ENCODE measurements around the gene TMEM242. TPM values are rescaled to one million over a fixed set of nuclear protein-coding genes. Genes with fewer than 3 reads are reported as not detected.

TMEM242 gene
- total RNA-seq, 1 experiment from 2014 or later = 8.7 TPM

DNA sequence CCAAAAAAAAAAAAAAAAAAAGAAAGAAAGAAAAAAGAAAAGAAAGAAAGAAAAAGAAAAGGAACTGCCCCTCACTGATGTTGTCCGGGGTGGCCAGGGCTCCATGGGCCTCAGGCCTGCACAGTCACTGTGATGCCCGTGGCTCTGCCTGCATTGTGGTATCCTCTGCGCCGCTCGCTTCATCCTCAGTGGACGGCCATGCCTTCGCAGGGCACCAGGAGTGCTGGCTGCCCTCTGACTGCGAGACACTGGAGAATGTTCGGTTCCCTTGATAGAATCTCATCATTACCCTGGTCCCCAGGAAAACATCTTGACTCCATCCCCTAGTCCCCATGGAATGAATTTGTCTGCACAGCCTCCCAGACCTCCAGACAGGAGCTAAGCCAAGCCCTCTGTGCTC lies 61.7 kb downstream of the TMEM242 start:
- H3K27me3 Mint-ChIP-seq (ENCODE audit: low read depth) = no peaks in the 10 kb centered on the region; the same call in 1 of the 2 replicates
- ChIA-PET CTCF (no interaction called here), POLR2A (no interaction called here)
- TF ChIP-seq GRHL2 (CRISPR knock-in tag; IDR thresholded peaks at IDR 0.05; ENCODE audit: insufficient replicate concordance, severe bottlenecking) = no peak
- no peak for TF ChIP-seq ZNF219 (CRISPR knock-in tag; IDR thresholded peaks at IDR 0.05; ENCODE audit: borderline replicate concordance)
- TF ChIP-seq, protein P1, sequence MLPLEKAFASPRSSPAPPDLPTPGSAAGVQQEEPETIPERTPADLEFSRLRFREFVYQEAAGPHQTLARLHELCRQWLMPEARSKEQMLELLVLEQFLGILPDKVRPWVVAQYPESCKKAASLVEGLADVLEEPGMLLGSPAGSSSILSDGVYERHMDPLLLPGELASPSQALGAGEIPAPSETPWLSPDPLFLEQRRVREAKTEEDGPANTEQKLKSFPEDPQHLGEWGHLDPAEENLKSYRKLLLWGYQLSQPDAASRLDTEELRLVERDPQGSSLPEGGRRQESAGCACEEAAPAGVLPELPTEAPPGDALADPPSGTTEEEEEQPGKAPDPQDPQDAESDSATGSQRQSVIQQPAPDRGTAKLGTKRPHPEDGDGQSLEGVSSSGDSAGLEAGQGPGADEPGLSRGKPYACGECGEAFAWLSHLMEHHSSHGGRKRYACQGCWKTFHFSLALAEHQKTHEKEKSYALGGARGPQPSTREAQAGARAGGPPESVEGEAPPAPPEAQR (CRISPR knock-in tag; IDR thresholded peaks at IDR 0.05) = no peak
- TF ChIP-seq, protein P2, sequence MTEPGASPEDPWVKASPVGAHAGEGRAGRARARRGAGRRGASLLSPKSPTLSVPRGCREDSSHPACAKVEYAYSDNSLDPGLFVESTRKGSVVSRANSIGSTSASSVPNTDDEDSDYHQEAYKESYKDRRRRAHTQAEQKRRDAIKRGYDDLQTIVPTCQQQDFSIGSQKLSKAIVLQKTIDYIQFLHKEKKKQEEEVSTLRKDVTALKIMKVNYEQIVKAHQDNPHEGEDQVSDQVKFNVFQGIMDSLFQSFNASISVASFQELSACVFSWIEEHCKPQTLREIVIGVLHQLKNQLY (CRISPR knock-in tag; IDR thresholded peaks at IDR 0.05) = no peak
- TF ChIP-seq ZNF416 (CRISPR knock-in tag; IDR thresholded peaks at IDR 0.05) = no peak
- TF ChIP-seq SMAD3 (CRISPR knock-in tag; IDR thresholded peaks at IDR 0.05; ENCODE audit: borderline replicate concordance) = no peak
- no peak for TF ChIP-seq ZNF396 (CRISPR knock-in tag; IDR thresholded peaks at IDR 0.05; ENCODE audit: borderline replicate concordance)
- TF ChIP-seq TEAD4 (CRISPR knock-in tag; IDR thresholded peaks at IDR 0.05) = no peak
- TF ChIP-seq GABPB1 (CRISPR knock-in tag; IDR thresholded peaks at IDR 0.05) = no peak
- no peak for TF ChIP-seq FOXK1 (CRISPR knock-in tag; IDR thresholded peaks at IDR 0.05)
- TF ChIP-seq, protein P3, sequence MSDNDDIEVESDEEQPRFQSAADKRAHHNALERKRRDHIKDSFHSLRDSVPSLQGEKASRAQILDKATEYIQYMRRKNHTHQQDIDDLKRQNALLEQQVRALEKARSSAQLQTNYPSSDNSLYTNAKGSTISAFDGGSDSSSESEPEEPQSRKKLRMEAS (CRISPR knock-in tag; IDR thresholded peaks at IDR 0.05) = no peak
- TF ChIP-seq, protein P4, sequence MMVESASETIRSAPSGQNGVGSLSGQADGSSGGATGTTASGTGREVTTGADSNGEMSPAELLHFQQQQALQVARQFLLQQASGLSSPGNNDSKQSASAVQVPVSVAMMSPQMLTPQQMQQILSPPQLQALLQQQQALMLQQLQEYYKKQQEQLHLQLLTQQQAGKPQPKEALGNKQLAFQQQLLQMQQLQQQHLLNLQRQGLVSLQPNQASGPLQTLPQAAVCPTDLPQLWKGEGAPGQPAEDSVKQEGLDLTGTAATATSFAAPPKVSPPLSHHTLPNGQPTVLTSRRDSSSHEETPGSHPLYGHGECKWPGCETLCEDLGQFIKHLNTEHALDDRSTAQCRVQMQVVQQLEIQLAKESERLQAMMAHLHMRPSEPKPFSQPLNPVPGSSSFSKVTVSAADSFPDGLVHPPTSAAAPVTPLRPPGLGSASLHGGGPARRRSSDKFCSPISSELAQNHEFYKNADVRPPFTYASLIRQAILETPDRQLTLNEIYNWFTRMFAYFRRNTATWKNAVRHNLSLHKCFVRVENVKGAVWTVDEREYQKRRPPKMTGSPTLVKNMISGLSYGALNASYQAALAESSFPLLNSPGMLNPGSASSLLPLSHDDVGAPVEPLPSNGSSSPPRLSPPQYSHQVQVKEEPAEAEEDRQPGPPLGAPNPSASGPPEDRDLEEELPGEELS (CRISPR knock-in tag; IDR thresholded peaks at IDR 0.05) = no peak
- no peak for TF ChIP-seq SOX15 (CRISPR knock-in tag; IDR thresholded peaks at IDR 0.05)
- H3K4me1 Mint-ChIP-seq = no peaks in the 10 kb centered on the region
- H3K9me3 Mint-ChIP-seq = no peaks in the 10 kb centered on the region
- no peaks in the 10 kb centered on the region for H3K36me3 Mint-ChIP-seq
- no peak overlapping the region for H3K4me3 Mint-ChIP-seq
- no peak overlapping the region for H3K27ac Mint-ChIP-seq
- ATAC-seq (no peak), DNase-seq (ENCODE audit: low spot score) (no peak)

DNA sequence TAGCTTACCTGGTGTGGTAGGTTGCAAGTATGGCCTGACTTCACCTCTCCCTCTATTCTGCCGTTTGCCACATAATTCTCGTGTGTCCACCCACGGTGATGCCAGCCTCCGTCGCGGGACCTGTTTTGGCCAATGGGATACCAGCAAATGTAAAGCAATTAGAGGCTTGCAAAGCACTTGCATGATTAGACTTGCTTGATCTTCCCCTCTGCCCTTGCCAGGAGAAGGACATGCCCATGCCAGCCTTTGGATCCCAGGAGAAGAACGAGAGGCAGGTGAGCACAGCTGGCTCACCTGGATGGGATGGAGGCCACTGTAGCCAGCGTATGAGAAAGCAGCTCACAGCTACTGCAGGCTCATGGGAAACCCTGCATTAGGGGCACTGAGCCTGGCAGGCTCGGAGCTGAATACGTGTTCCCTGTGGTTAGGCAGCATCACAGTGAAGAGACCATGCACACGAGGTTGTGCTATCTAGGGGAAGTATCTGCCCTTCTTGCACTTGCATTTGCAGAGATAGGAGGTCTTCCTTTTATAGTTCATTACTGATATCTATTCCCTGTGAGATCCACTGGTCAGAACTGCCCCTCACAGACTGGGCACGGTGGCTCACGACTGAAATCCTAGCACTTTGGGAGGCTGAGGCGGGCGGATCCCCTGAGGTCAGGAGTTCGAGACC lies 62.4 kb downstream of the TMEM242 start:
- ChIA-PET POLR2A (no interaction called here), CTCF (interaction anchor here (1.3 kb wide), 1 partner anchor 13 kb away, joined by 4 read pairs; no protein-coding TSS in a partner anchor)
- Mint-ChIP-seq H3K4me1 (no peaks in the 10 kb centered on the region), H3K4me3 (no peak overlapping the region), H3K36me3 (no peaks in the 10 kb centered on the region), H3K27ac (no peak overlapping the region), H3K27me3 (ENCODE audit: low read depth) (no peaks in the 10 kb centered on the region; the same call in 1 of the 2 replicates), H3K9me3 (no peaks in the 10 kb centered on the region)
- DNase-seq (ENCODE audit: low spot score) = no peak
- ATAC-seq = no peak
- TF ChIP-seq, protein P5, sequence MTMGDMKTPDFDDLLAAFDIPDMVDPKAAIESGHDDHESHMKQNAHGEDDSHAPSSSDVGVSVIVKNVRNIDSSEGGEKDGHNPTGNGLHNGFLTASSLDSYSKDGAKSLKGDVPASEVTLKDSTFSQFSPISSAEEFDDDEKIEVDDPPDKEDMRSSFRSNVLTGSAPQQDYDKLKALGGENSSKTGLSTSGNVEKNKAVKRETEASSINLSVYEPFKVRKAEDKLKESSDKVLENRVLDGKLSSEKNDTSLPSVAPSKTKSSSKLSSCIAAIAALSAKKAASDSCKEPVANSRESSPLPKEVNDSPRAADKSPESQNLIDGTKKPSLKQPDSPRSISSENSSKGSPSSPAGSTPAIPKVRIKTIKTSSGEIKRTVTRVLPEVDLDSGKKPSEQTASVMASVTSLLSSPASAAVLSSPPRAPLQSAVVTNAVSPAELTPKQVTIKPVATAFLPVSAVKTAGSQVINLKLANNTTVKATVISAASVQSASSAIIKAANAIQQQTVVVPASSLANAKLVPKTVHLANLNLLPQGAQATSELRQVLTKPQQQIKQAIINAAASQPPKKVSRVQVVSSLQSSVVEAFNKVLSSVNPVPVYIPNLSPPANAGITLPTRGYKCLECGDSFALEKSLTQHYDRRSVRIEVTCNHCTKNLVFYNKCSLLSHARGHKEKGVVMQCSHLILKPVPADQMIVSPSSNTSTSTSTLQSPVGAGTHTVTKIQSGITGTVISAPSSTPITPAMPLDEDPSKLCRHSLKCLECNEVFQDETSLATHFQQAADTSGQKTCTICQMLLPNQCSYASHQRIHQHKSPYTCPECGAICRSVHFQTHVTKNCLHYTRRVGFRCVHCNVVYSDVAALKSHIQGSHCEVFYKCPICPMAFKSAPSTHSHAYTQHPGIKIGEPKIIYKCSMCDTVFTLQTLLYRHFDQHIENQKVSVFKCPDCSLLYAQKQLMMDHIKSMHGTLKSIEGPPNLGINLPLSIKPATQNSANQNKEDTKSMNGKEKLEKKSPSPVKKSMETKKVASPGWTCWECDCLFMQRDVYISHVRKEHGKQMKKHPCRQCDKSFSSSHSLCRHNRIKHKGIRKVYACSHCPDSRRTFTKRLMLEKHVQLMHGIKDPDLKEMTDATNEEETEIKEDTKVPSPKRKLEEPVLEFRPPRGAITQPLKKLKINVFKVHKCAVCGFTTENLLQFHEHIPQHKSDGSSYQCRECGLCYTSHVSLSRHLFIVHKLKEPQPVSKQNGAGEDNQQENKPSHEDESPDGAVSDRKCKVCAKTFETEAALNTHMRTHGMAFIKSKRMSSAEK (CRISPR knock-in tag; IDR thresholded peaks at IDR 0.05; ENCODE audit: borderline replicate concordance) = no peak
- TF ChIP-seq GTF2I (CRISPR knock-in tag; conservative IDR thresholded peaks at IDR 0.05) = no peak
- TF ChIP-seq OVOL2 (CRISPR knock-in tag; IDR thresholded peaks at IDR 0.05; ENCODE audit: borderline replicate concordance) = no peak
- TF ChIP-seq ZNF232 (CRISPR knock-in tag; IDR thresholded peaks at IDR 0.05) = no peak
- no peak for TF ChIP-seq ZNF121 (CRISPR knock-in tag; IDR thresholded peaks at IDR 0.05)
- no peak for TF ChIP-seq ZNF671 (CRISPR knock-in tag; IDR thresholded peaks at IDR 0.05)
